Skin of body (tissue), 2 donors: Measurements from ENCODE around the gene TNS3. TPM values are rescaled to one million over a fixed set of nuclear protein-coding genes. Genes with fewer than 3 reads are reported as not detected.
"Not testable (repeated sequence)": the region's sequence is repeated elsewhere in the genome, so short reads cannot be mapped to it uniquely, and the experiment has no call there.

ENCODE experiments used
- DNase-seq: peaks from one replicate; lab custom pipeline; 2025; lab: John Stamatoyannopoulos, UW
- total RNA-seq: library from RNA; depleted of rRNA; stranded (reverse); fragments of >200 nt; gene quantifications from one replicate; pipeline ENCODE4 v1.2.3, GENCODE V29; 2014

The TNS3 gene
- total RNA-seq, result 44.7 TPM

GRCh38 chr7:47581804-47582763 is at the start of gene TNS3:
Gene TNS3, minus strand, starts transcription at chr7:47582111. Its CDS starts 142,475 bp downstream, at chr7:47439636.
- no peak for DNase-seq

DNA sequence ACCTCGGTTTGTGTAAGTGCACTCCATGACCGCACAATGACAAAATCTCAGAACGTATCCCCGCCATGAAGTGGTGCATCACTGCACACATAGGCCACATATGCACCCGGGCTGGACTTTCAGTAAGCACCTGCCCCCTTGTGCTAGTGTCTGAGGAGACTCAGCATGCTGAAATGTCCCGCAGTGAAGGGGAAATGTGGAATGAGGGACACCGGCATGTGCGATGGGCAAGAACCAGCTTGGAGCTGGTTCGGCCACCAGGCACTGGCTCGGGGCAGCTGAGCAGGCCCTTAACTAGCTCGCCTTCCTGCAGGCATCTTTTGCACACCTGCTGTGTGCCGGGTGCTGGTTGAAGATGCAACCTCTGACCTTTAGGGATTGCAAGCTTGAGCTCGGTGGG is 49.8 kb upstream of the TNS3 start:
- DNase-seq, result no peak

GRCh38 chr7:47627580-47628283 is 45.8 kb upstream of the TNS3 start:
- DNase-seq, result no peak

DNA sequence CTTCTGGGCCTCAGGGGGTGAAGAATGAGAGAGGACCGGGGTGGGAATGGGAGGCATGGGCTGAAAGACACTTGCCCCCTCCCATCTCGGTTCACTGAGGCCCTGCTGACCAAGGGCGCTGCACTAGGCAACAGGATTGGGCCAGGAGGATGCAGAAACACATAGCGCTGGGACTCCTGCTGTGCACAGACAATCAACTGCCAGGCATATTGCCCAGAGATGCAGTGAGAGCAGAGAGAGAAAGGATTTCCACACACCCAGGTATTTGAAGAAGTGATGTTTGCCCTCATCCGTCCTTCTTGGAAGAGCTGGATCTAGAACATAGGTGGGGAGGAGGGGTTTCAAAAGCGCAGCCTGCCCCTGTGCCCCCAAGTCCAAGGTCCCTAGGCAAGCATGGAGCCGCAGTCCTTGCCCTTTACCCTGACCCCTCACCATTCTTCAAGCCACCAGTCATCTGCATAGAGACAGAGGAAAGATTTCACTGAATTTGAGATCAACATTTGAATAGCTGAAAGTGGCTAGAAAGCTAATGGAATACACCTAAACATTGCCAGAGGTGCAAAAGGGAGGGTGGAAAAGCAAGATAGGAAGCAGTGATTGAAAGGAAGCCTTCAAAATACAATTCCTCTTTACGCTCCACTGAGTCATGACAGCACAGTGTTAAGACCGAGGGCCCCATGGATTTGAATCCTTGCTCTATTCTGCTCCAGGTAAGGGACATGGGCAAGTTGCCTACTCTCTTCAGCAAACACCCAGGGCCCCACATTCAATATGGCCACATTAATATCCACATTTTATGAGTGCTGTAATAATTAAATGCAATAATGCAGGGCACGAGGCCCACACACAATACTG is 44.2 kb upstream of the TNS3 start:
- DNase-seq, result no peak

DNA sequence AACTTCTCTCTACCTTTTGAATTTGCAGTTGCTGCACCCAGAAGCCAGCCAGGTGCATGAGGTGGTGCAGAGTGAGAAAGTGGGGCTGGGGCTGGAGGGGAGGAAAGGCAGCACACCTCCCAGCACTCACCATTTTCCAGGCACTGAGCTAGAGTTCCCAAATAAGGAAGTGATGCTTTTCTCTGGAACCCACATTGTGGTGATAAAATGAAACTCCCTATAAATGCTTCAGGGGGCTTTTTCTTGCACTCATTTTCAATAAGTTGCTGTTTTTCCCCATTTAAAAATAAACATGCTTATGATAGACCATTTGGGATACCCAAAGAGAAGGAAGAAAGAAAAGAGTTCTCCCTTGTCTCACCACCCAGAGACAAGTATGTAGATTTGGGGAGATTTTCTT is 42.8 kb upstream of the TNS3 start:
- DNase-seq, result no peak

GRCh38 chr7:47622946-47623640 is 41.2 kb upstream of the TNS3 start:
- peak; percentile 99 for DNase-seq

GRCh38 chr7:47622586-47622945 is 40.7 kb upstream of the TNS3 start:
- DNase-seq, result peak; percentile 37

- DNase-seq, result no peak
Observed at GRCh38 chr7:47621979-47622561, 40.2 kb upstream of the TNS3 start.

- DNase-seq, result no peak
Observed at GRCh38 chr7:47621347-47621746, 39.4 kb upstream of the TNS3 start.

DNA sequence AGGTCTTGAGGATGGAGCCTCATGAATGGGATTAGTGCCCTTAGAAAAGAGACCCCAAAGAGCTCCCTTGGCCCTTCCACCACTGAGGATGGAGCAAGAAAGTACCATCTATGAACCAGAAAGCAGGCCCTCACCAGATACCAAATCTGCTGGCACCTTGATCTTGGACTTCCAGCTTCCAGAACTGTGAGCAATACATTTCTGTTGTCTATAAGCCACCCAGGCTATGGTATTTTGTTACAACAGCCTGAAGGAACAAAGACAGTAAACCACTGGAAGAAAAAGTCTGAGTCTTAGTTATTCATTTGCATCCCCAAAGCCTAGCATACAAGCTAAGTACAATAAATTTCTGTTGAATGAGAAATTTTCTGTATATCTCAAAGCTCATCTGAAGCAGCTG is 37.9 kb upstream of the TNS3 start:
- no peak for DNase-seq

DNA sequence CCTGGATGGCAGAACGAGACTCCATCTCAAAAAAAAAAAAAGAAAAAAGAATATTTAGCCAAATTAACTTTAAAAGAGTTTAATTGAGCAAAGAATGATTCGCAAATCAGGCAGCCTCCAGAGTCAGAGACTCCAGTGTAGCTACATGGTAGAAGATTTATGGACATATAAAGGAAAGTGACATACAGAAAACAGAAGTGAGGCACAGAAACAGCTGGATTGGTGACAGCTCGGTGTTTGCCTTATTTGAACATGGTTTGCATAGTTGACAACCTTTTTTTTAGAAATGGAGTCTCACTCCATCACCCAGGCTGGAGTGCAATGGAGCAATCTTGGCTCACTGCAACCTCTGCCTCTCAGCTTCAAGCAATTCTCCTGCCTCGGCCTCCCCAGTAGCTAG is 35.2 kb upstream of the TNS3 start:
- DNase-seq, result no peak

- no peak for DNase-seq
Observed at GRCh38 chr7:47614450-47614849, 32.5 kb upstream of the TNS3 start.

- no peak for DNase-seq
Observed at GRCh38 chr7:47611045-47611511, 29.2 kb upstream of the TNS3 start.

- peak; percentile 26 for DNase-seq
Observed at GRCh38 chr7:47610506-47611044, 28.7 kb upstream of the TNS3 start.

GRCh38 chr7:47609803-47610452 is 28.0 kb upstream of the TNS3 start:
- peak; percentile 17 for DNase-seq

GRCh38 chr7:47606593-47607046 is 24.7 kb upstream of the TNS3 start:
- not testable (repeated sequence) for DNase-seq

DNA sequence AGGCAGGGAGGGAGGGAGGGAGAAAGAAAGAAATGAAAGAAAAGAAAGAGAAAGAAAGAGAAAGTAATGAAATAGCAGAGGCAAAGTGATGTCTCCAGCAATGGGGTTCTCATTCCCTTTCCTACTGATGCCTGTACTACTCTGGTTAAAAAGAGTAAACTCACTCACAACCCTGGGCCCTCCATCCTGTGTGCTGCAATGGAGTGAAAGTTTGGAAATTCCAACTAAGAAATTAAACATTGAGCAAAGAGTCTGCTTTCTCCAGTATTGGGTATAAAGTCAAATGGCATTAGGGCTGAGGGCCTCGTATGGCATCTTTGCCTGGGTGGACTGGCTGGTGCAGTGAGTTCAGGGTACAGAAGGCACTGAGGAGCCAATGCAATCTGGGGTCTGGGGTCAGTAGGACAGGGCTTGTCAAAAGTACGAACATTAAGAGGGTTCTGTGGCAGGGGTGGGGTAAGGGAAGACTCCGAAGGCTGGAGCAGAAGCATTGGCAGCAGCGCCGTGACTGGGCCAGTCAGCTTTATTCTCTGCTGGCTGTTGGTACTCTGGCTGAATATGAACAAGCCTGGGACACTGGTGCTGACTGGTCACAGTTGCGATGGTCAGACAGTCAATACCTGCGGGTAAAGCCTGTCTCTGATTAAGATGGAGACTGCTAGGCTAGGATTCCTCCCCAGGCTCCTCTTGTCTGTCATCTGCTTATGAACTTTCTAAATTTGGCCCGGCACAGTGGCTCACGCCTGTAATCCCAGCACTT is 24.1 kb upstream of the TNS3 start:
- DNase-seq, result no peak

- no peak for DNase-seq
Observed at GRCh38 chr7:47604496-47604890, 22.6 kb upstream of the TNS3 start.
